ENCODE data around the gene OVOL1.

OVOL1 gene

DNA sequence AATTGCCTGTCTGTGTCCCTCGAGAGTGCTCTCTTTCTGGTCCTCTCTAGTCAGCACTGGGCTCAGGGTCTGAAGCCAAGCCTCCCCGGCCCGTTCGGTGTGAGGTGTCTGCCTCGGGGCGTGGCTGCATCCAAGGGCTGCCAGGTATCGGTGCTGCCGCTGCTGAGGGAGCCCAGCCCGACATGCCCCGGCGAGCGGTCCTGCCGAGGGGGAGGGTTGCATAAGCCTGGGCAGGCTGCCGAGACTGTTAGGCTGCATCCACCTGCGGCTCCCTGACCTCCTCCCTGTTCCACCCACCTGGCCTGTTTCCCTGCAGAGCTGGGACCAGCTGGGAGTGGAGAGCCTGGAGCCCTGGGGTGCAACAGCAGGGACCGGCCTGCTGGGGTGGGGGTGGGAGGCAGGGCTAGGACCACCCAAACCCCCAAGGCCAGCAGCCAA is 6.3 kb downstream of the OVOL1 start:
- DNase-seq: no peak

DNA sequence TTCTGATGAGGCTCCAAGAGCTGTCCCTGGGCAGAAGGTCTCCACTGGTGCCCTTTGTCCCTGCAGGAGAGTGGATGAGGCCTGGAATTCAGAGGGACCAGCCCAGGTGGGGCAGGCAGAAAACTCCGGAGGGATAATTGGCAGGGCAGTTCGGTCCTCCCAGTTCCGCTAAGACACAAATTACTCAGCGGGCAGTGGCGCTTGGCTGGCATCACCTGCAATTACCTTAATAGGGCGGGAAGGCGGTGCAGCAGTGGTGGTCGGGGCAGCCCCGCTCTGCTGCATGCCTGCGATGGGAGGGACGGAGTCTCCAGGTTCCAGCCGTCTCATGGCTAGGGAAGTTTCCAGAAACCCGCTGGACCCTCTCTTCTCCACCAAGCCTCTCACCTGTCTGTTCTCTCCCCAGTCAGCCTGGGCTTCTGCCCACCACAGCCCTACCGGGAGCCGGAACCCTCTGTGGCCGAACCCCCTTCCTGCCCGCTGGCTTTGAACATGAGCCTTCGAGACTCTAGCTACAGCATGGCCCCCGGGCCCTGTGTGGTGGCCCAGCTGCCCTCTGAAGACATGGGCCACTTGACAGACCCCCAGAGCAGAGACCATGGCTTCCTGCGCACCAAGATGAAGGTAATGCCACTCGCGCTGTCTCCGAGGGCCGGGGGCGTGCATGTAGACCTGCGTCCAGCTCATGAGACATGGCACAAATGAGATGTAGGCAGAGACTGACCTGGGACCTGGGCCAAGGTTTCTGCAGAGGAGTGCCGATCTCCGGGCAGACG is 7.0 kb downstream of the OVOL1 start:
- no peak for DNase-seq

DNA sequence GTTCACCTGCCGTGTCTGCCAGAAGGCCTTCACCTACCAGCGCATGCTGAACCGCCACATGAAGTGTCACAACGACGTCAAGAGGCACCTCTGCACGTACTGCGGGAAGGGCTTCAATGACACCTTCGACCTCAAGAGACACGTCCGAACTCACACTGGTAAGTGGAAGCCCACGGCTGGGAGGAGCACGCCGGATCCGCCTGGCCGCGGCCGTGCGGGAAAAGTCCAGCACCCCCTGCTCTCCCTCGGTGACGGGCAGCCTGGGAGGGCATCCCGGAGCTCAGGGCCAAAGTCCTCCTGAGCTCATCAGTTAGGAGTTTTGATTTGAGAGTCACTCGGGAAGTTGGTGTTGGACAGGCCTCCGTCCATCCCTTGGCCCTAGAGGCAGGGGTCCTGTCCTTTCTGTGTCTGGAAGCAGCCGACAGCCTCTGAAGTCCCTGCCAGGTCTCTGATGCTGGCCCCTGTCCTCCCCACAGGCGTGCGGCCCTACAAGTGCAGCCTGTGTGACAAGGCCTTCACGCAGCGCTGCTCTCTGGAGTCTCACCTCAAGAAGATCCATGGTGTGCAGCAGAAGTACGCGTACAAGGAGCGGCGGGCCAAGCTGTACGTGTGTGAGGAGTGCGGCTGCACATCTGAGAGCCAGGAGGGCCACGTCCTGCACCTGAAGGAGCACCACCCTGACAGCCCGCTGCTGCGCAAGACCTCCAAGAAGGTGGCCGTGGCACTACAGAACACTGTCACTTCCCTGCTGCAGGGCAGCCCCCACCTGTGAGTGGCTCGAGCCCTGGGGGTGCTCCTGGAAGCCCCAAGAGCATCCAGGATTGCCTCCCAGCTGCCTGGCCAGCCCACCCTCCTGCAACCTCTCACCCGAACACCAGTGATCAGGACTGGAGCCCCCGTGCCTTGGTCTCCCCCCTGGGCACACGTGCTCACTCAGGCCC is 8.0 kb downstream of the OVOL1 start:
- no peak for DNase-seq

DNA sequence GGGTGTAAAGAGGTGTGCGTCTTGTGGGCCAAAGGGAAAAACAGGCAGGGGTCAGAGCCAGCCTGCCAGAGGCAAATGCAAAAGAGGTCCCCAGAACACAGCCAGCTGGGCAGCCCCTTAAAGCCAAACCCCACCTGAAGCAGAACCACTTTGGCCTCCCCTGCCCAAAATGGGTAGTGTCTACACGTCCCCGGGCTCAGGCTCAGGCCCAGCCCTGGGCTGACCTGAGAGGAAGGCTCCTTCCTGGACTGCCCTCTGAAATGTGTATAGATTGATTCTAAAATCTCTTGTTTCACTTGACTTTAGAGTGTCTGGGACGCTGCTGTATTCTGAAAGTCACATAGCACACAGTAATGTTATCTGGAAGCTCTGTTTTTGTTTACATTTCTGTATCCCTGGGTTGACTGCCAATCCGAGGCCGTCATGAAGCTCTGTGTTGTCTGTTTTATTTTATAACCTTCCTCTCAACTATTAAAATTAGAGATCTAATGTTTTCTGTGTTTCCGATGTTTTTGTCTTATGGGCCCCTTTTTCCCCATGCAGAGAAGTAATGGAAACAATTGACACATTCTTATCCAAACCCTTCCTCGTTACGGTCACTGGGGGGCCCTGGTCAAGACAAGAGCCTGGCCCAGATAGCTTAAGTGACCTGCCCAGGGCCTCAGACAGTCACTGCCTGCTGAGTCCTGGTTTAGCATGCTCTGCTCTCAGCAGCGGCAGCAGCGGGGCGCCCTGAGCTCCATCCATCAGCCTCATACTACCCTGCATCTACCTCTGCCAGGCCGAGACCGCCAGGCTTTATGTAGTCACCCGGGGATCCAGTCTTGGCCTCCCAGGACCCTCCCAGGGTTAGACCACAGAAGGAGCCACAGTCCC is 10.1 kb downstream of the OVOL1 start:
- no peak for DNase-seq

DNA sequence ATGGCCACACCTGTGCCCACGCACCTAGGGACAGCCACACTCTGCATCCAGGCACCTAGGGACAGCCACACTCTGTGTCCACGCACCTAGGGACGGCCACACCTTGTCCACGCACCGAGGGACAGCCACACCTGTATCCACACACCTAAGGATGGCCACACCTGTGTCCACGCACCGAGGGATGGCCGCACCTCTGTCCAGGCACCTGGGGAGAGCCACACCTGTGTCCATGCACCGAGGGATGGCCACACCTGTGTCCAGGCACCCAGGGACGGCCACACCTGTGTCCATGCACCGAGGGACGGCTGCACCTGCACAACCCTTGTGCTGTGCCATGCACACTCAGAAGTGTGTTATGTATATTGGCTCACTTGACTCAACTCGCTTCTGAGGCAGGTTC is 10.8 kb downstream of the OVOL1 start:
- DNase-seq: no peak

DNA sequence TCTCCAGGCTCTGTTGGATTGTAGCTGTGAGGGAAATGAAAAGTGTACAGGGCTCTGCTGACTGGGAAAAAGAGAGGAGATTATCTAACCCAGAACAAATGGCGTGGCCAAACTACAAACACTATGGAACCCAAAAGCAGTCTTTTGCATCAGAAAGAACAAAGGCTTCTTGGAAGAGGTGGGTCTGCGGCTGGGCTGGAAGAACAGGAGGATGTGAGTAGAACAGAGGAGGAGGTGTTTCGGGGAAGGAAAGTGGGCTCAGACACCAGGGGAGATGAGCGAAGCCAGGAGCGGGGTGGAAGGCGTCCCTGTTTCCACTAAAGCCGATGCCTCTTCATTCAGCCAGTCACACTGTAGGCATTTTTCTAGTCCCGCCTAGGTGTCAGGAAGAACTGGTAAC is 12.0 kb downstream of the OVOL1 start:
- DNase-seq: no peak

DNA sequence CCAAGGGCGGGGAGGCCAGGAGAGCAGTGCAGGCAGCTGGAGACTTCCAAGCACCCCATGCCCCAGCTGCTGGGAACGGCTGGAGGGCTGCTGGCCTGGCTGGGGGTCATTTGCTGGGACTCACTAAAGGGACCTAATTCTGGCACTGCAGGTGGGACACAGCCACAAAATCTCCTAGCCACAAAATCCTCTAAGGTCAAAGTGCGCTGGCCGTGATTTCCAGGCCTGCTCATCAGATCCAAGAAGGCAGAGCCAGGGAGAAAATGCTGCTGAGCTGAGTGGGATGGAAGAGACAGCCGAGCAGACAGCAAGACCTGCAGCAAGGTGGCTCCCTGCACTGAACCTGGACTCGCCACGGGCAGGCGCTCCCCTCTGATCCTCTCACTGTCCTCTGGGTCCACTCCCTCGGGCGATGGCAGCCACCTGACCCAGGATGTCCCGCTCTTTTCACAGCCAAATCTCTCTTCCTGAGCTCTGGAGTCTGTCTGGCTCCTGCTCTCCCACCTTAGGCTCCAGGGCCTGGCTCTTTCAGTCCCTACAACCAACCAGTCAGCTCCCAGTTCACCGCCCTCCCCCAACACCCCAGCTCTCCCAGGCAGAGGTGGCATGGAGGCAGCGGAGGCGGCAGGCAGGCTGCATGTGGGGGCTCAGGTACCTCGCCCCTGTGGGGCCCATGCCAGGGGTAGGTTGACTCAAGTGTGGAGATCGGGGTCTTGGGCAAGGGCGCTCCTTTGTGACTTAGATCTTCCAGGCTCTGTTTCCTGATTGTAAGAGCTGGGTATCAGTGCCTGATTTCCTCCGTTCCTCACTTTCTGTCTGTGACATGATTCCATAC is 14.5 kb downstream of the OVOL1 start:
- DNase-seq: no peak

DNA sequence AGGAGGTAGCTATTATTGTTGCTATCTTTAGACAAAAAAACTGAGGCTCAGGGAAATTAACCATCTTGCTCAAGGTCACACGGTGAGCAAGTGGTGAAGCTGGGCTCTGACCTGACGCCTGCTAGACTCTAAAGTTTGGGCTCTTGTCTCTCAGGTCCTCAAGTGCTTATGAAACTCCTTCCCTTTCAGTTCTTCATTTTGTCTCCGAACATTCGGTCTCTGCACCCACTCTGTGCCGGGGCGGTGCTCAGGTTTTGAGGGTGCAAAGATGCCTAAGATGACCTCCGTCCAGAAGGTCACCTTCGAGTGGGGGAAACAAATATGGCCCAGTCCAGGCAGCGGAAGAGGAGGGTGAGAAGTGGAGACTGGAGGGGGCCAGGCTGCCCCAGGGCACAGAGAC is 16.0 kb downstream of the OVOL1 start:
- no peak for DNase-seq

DNA sequence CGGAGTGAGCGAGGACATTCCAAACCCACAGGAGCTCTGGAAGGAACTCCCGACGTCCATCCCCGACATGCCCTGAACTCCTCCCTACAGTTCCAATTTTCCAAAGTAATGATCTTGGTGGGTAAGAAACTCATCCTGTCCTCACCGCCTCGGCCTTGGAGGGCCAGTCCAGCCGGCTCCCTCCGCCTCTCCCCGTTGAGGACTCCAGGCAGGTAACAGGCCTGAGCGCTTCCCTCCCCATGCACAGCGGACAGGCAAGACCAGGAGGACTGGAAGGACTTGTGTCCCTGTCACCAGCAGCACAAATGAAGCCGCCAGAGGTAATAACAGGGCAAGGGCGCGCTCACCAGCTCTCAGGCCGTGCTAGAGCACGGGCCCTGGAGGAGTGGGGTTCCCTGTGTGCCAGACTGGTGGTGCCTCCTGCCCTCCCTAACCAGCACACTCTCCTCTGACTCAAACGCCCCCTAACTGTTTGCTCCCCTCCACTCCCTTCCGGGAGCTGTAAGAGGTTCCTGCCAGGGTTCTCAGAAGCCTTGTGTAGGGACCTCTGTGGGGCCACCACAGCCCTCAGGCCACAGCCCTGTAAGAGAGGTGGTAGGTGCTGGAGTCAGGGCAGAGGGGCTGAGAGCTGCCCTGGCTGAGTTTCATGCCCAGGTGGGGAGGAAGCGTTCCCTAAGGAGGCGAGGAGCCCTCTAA is 17.1 kb downstream of the OVOL1 start:
- no peak for DNase-seq

DNA sequence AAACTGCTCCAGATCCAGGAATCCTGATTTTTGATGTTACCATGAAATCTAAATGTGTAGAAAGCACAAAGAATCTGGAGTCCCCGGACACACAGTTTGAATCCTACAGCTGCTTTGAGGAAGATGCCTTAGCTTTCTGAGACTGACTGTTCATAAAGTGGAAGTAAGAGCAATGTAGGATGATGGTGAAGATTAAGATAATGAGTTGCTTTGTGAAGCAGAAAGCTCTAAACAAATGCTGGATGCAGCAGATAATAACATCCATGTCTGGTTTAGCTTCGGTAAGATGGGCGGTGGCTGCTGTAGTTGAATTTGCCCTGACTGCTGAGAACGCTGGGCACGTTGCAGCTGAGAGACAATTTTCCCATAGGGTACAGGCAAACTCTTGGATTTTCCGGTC is 20.1 kb downstream of the OVOL1 start:
- DNase-seq: no peak

DNA sequence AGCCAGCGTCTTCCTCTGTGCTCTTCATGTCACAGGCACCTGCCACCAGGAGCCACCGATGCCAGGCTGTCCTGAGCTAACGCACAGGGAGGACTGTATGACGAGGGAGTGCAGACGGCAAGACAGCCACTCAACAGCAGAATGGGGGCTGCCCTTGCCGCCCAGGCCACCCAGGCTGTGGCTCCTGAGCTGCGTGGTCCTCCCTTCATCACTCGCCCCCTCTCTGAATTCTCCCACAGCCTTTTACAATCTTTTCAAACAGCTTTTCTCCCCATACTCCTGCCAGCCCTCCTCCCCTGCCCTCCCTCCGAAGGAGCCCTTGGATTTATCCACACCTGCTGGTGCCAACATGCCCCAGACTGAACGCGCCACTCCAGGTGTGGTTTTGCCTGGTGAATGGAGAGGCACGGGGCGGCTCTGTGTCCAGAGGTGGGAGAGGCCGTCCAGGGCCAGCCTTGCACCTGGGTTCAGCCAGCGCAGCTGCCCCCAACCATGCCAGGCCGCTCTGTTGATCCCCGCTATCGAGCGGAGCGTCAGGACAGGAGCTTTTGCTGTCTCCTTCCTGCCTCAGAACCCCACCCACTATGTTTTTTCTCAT is 22.0 kb downstream of the OVOL1 start:
- DNase-seq: no peak

DNA sequence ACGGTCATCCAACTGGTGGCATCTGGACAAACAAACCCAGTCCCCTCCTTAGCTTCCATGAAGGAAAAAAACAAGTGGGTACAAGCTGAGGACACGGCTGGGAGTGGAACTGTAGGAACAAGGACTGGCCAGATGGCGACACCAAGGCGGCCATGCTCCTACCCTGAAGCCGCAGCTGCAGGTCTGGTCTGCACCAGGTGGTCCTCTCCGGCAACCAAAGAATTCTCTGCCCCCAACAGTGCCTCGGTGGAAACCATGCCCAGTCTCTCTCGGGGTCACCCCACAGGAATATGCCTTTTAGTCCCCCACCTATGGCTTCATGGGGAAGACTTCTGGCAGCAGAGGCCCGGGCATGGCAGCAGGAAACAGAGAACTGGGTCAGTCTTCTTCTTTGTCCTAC is 22.6 kb downstream of the OVOL1 start:
- DNase-seq: no peak

DNA sequence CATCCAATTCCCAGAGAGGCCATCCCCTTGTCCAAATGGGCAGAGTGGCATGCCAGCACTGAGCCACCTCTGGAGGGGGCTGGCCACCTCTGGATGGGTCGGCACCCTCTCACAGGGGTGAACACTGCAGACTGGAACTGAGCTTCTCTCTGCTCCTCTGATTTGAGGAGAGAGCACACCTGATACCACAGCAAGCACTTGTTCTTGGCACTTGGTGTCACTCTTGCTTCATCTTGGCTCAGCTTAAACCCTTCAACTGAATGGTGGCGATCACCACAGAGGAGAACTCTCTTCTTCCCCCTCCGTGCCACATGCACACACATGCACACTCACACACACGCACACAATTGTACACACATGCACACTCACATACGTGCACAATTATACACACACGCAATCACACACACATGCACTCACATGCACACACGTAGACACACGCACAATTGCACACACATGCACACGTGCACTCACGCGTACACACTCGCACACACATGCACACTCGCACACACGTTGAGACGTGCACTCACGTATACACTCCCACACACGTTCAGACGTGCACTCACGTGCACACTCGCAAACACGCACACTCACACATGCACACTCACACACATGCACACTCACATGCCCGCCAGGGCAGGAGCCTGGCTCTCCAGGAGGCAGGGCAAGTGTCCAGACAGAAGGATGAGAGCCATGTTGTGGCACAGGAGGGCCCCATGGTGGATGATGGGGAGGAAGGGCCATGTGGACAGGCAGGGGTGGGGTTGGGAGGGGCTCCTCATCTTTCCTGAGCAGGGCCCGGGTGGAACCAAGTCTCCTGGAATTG is 23.4 kb downstream of the OVOL1 start:
- DNase-seq: no peak

DNA sequence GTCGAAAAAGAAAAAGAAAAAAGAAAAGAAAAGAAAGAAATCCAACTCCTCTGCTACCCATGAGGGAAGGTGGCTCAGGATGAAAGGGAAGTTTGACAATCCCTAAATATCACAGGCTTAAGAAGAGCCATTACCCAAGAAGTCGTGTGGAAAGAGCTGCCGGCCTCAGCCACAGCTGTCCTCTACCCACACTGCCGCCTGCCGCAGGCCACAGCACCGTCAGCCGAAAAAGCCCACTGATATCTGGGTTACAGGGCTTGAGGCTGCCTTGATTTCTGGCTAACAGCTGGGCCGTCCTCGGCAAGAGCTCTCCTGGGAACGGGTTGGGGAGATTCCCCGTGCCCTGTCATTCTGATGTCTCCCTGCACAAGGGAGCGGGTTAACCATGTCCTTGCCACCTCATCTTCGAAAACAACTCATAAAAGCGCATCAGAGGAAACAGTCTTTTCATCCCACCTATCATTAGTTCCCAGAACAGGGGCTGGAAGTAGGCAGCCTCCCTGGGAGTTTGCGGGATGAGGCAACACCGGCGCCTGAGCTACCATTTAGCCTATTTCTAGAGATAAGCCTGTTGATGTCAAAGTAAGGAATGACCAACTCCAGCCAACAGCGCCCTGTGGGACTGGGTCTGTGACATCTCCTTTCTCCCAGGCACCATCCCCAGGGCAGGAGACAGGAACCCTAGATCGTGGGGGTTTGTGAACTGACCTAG is 25.1 kb downstream of the OVOL1 start:
- DNase-seq: no peak

DNA sequence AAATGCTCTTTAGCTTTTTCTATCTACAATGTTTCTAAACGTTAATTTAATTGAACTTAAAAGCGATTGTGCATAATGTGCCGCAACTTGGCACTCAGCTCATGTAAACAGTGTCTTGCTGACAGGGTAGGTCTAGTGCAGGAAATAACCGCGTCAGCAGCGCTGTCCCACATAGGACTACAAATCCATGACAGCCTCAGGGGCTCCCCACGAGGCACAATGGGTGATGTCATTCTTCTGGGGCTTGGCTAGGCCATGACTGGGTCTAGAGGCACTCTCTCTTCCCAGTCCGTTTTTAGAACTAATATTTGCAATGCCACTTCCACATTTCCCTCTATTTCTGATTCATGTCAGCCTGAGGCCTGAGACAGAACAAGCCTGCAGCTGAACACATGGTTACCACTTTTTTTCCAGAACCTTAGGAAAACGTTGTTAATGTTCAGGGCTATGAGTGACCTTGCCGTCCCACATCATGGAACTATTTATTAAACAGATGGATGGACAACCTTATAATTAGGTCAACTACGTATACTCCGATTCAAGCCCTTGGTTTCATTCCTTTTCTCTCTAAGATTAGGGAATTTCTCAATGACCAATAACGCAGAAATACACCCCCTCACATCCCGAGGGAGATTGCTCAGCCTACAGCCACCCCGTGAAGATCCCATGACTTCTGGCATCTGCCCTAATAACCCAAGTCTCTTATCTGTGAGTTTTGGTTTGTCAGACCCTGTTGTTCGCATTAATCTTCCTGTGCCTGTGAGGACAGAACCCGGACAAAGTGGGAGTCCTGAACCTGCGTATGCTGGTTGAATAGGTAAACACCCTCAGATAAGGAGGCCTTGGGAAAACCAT is 27.5 kb downstream of the OVOL1 start:
- DNase-seq: no peak

DNA sequence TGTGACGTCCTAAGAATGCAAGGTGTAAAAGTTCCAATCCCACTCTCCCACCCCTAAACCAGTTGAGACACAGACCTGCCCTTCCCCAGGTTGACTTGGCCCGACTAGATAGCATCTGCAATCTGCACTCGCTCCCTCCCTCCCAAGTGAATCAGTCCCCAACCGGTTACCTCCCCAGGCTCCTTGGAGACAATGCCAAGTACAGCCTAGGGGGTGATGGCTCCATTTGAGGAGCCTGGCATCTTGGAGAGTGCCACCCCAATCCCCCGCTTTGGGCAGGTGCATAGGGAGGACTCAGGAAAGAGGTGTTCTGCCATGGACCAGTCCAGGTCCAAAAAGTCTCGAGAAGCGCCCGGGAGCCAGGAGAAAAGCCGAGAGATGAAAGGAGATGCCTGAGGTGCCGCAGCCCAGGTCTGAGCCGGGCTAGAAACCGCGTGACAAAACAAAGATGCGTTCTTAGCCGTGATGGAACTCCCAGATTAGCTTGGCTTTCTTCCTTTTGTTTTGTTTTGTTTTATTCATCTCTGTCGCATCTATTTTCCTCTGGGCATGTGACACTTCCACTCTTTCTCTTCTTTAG is 28.2 kb downstream of the OVOL1 start:
- no peak for DNase-seq

DNA sequence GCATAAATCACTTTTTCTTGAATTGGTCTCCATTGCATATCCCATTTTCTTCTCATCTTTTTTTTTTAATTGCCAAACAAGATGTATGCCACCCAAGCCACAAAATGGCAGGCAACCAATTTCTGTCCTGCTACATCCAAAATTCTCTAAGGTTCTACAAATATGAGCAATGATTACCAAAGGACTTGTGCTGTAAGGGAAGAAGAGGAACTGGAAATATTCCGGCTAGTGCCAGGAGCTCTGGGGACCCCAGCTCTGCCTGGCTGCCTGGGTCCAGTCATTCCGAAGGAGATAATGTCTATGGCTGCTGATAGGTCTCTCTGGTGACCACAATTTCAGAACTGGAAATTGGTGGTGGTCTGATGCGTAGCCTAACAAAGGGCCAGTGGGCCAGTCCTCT is 29.8 kb downstream of the OVOL1 start:
- no peak for DNase-seq

DNA sequence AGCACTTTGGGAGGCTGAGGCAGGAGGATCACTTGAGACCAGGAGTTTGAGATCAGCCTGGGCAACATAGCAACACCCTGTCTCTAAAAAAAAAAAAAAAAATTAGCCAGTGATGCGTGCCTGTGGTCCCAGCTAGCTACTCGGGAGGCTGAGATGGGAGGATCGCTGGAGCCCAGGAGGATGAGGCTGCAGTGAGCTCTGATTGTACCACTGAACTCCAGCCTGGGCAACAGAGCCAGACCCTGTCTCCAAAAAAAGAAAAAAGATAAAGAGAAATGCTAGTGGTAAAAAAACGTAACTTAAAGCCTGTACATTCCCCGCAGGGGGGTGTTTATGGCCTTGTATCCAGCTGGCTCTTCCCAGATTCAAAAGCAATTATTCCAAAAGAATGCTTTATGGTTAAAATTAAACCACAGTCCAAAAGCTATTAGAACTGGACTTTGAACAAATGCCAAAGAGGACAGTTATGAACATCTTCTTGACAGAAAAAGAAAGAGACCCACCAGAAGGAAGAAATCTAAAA is 30.5 kb downstream of the OVOL1 start:
- no peak for DNase-seq
